ENCODE data around the gene FGF18.

The FGF18 gene

GRCh38 chr5:171425596-171426244, 6.3 kb downstream of the FGF18 start:
- DNase-seq = no peak

- DNase-seq = no peak
Measured at GRCh38 chr5:171426266-171426665, 6.8 kb downstream of the FGF18 start.

GRCh38 chr5:171426680-171427079, 7.2 kb downstream of the FGF18 start:
- DNase-seq = no peak

GRCh38 chr5:171427318-171428167, 8.1 kb downstream of the FGF18 start:
- DNase-seq = no peak

- DNase-seq = no peak
Measured at GRCh38 chr5:171428168-171428696, 8.8 kb downstream of the FGF18 start.

- no peak for DNase-seq
Measured at GRCh38 chr5:171428809-171429542, 9.5 kb downstream of the FGF18 start.

- no peak for DNase-seq
Measured at GRCh38 chr5:171429543-171429910, 10.1 kb downstream of the FGF18 start.

- DNase-seq = no peak
Measured at GRCh38 chr5:171431251-171431777, 11.9 kb downstream of the FGF18 start.

- no peak for DNase-seq
Measured at GRCh38 chr5:171432076-171432475, 12.6 kb downstream of the FGF18 start.

GRCh38 chr5:171432583-171433351, 13.3 kb downstream of the FGF18 start:
- no peak for DNase-seq

GRCh38 chr5:171433352-171433698, 13.9 kb downstream of the FGF18 start:
- no peak for DNase-seq

- no peak for DNase-seq
Measured at GRCh38 chr5:171433982-171434676, 14.7 kb downstream of the FGF18 start.

GRCh38 chr5:171434874-171435273, 15.4 kb downstream of the FGF18 start:
- no peak for DNase-seq

- DNase-seq = no peak
Measured at GRCh38 chr5:171435908-171436307, 16.5 kb downstream of the FGF18 start.

- DNase-seq = no peak
Measured at GRCh38 chr5:171436804-171437285, 17.4 kb downstream of the FGF18 start.

GRCh38 chr5:171437286-171437821, 17.9 kb downstream of the FGF18 start:
- no peak for DNase-seq

GRCh38 chr5:171438738-171439137, 19.3 kb downstream of the FGF18 start:
- no peak for DNase-seq

- DNase-seq = no peak
Measured at GRCh38 chr5:171441246-171441791, 21.9 kb downstream of the FGF18 start.

- DNase-seq = no peak
Measured at GRCh38 chr5:171442287-171443042, 23.0 kb downstream of the FGF18 start.

- no peak for DNase-seq
Measured at GRCh38 chr5:171444582-171444981, 25.1 kb downstream of the FGF18 start.

Measured in NCI-H2029 treated with DMSO at 0.1 percent for 48 hours (cell line).